HepG2 (cell line): Measurements from ENCODE around the gene SEPTIN12. TPM values are rescaled to one million over a fixed set of nuclear protein-coding genes. Genes with fewer than 3 reads are reported as not detected.
A peak's percentile ranks its signal among the peaks of the same experiment; 100 is the strongest.

Experiments used
- ELF3 ChIP-seq: IDR thresholded peaks from 2 replicates; pipeline ENCODE4 v1.6.1; 2016; ENCODE audit warnings: missing genetic modification reagents, missing compliant biosample characterization
- FOSL2 ChIP-seq: sonication (generic); formaldehyde crosslinking; IDR thresholded peaks from 2 replicates; pipeline ENCODE4 v1.4.0; 2020; ENCODE audit warnings: missing genetic modification reagents
- GABPA ChIP-seq, 2 experiments: IDR thresholded peaks; 2 replicates each; pipeline ENCODE4 v1.6.1; 2011 to 2016; ENCODE audit warnings: low read depth in 2 of 2, low read length in 1 of 2, missing biosample characterization in 1 of 2, missing genetic modification characterization in 1 of 2
- HNRNPUL1 ChIP-seq: fragments of 200-400 bp; formaldehyde crosslinking; IDR thresholded peaks from 2 replicates; pipeline ENCODE4 v1.6.1; 2017; ENCODE audit warnings: low read depth, mild to moderate bottlenecking, low read length, moderate library complexity
- HOXA9 ChIP-seq: sonication (generic); formaldehyde crosslinking; IDR thresholded peaks from 2 replicates; pipeline ENCODE4 v1.8.1; 2022; ENCODE audit warnings: missing genetic modification reagents, mild to moderate bottlenecking, moderate library complexity, borderline replicate concordance
- ISL2 ChIP-seq: sonication (generic); formaldehyde crosslinking; IDR thresholded peaks from 2 replicates; pipeline ENCODE4 v1.5.0; 2020; ENCODE audit warnings: missing genetic modification reagents
- MXD1 ChIP-seq: sonication (generic); formaldehyde crosslinking; IDR thresholded peaks from 2 replicates; pipeline ENCODE4 v1.4.0; 2020; ENCODE audit warnings: mild to moderate bottlenecking, missing genetic modification reagents
- NCOA2 ChIP-seq: sonication (generic); formaldehyde crosslinking; IDR thresholded peaks from 2 replicates; pipeline ENCODE4 v1.8.0; 2022; ENCODE audit warnings: inconsistent platforms
- SALL1 ChIP-seq: sonication (generic); formaldehyde crosslinking; IDR thresholded peaks from 2 replicates; pipeline ENCODE4 v1.8.0; 2022; ENCODE audit warnings: mild to moderate bottlenecking, missing genetic modification reagents
- SOX13 ChIP-seq, 3 experiments: fragments of 450-650 bp in 1 of 3; sonication (generic) in 1 of 3; formaldehyde crosslinking in 1 of 3; IDR thresholded peaks in 2 of 3; conservative IDR thresholded peaks in 1 of 3; 2 replicates each; pipeline versions ENCODE4 v1.5.0 to v1.6.1; 2016 to 2020; ENCODE audit warnings: antibody characterized with exemption in 1 of 3, mild to moderate bottlenecking in 1 of 3, missing compliant biosample characterization in 1 of 3, missing genetic modification reagents in 1 of 3, moderate library complexity in 1 of 3
- YY1 ChIP-seq: IDR thresholded peaks from 2 replicates; pipeline ENCODE4 v1.6.1; 2011; ENCODE audit warnings: low read length, low read depth, moderate library complexity, mild to moderate bottlenecking; ENCODE audit not compliant: insufficient read depth, insufficient replicate concordance
- ZGPAT ChIP-seq: IDR thresholded peaks from 2 replicates; pipeline ENCODE4 v1.6.1; 2016; ENCODE audit warnings: mild to moderate bottlenecking
- ZNF256 ChIP-seq: sonication (generic); formaldehyde crosslinking; conservative IDR thresholded peaks from 2 replicates; pipeline ENCODE4 v1.4.0; 2020; ENCODE audit warnings: missing genetic modification reagents
- ZNF501 ChIP-seq: sonication (generic); formaldehyde crosslinking; IDR thresholded peaks from 2 replicates; pipeline ENCODE4 v1.5.1; 2020; ENCODE audit warnings: mild to moderate bottlenecking, moderate library complexity, missing genetic modification reagents
- ZNF552 ChIP-seq: sonication (generic); formaldehyde crosslinking; IDR thresholded peaks from 2 replicates; pipeline ENCODE4 v1.9.0; 2022; ENCODE audit warnings: missing genetic modification reagents, mild to moderate bottlenecking, borderline replicate concordance
- ZNF589 ChIP-seq: sonication (generic); formaldehyde crosslinking; conservative IDR thresholded peaks from 2 replicates; pipeline ENCODE4 v1.8.0; 2022; ENCODE audit warnings: mild to moderate bottlenecking, moderate library complexity, missing genetic modification reagents
- ZNF709 ChIP-seq: sonication (generic); formaldehyde crosslinking; IDR thresholded peaks from 2 replicates; pipeline ENCODE4 v1.5.0; 2020; ENCODE audit warnings: mild to moderate bottlenecking, missing genetic modification reagents
- ZNF841 ChIP-seq: sonication (generic); formaldehyde crosslinking; IDR thresholded peaks from 2 replicates; pipeline ENCODE4 v1.8.1; 2023; ENCODE audit warnings: missing genetic modification reagents, borderline replicate concordance
- polyA plus RNA-seq, 8 experiments: library from polyadenylated mRNA; depleted of rRNA in 3 of 8; stranded (reverse) in 7 of 8; unstranded in 1 of 8; fragments of >200 nt; fragmentation: Illumina TruSeq in 4 of 8; extraction: Trizol in 4 of 8; gene quantifications; 2 replicates each; pipeline versions ENCODE4 v1.2.1 to v1.2.3, GENCODE V29; 2011 to 2016; ENCODE audit warnings: low read depth in 4 of 8, missing spikeins in 1 of 8, mixed read lengths in 1 of 8; ENCODE audit not compliant: insufficient read depth in 1 of 8
- total RNA-seq, 5 experiments: library from RNA; depleted of rRNA; stranded (reverse); fragments of >200 nt; fragmentation: Illumina TruSeq; extraction: Trizol; gene quantifications; 2 replicates each; pipeline ENCODE4 v1.2.3, GENCODE V29; 2016; ENCODE audit warnings: low read depth in 1 of 5
- TF ChIP-seq, protein P1 (sequence below): fragments of 450-650 bp; IDR thresholded peaks from 2 replicates; pipeline ENCODE4 v1.6.1; 2017; ENCODE audit warnings: mild to moderate bottlenecking
- TF ChIP-seq, protein P2 (sequence below): sonication (generic); formaldehyde crosslinking; IDR thresholded peaks from 2 replicates; pipeline ENCODE4 v1.4.0; 2020; ENCODE audit warnings: missing genetic modification reagents
- TF ChIP-seq, protein P3 (sequence below): sonication (generic); formaldehyde crosslinking; IDR thresholded peaks from 2 replicates; pipeline ENCODE4 v1.8.1; 2023; ENCODE audit warnings: mild to moderate bottlenecking, moderate library complexity, missing genetic modification reagents

SEPTIN12 gene
- total and polyA plus RNA-seq, 2 of the 13 experiments (the other 11 are each of a cell fraction or from before 2014, with no cell fraction given), result 0.22 TPM; not detected in 1

GRCh38 chr16:4768549-4769305, 19.4 kb downstream of the SEPTIN12 start (continued):
- TF ChIP-seq ZGPAT, result peak; percentile 81
- TF ChIP-seq FOSL2 (CRISPR knock-in tag), result peak; percentile 22; the same call in 1 of the 2 replicates
- TF ChIP-seq ZNF501, result peak; percentile 81
- peak; percentile 74 for TF ChIP-seq GABPA (IDR thresholded peaks at IDR 0.05; ENCODE audit: low read depth, low read length)
- peak; percentile 94 for TF ChIP-seq GABPA (CRISPR knock-in tag; IDR thresholded peaks at IDR 0.05; ENCODE audit: low read depth)
- peak; percentile 56 for TF ChIP-seq YY1
- TF ChIP-seq, protein P1, sequence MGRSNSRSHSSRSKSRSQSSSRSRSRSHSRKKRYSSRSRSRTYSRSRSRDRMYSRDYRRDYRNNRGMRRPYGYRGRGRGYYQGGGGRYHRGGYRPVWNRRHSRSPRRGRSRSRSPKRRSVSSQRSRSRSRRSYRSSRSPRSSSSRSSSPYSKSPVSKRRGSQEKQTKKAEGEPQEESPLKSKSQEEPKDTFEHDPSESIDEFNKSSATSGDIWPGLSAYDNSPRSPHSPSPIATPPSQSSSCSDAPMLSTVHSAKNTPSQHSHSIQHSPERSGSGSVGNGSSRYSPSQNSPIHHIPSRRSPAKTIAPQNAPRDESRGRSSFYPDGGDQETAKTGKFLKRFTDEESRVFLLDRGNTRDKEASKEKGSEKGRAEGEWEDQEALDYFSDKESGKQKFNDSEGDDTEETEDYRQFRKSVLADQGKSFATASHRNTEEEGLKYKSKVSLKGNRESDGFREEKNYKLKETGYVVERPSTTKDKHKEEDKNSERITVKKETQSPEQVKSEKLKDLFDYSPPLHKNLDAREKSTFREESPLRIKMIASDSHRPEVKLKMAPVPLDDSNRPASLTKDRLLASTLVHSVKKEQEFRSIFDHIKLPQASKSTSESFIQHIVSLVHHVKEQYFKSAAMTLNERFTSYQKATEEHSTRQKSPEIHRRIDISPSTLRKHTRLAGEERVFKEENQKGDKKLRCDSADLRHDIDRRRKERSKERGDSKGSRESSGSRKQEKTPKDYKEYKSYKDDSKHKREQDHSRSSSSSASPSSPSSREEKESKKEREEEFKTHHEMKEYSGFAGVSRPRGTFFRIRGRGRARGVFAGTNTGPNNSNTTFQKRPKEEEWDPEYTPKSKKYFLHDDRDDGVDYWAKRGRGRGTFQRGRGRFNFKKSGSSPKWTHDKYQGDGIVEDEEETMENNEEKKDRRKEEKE, result no peak
- TF ChIP-seq, protein P2, sequence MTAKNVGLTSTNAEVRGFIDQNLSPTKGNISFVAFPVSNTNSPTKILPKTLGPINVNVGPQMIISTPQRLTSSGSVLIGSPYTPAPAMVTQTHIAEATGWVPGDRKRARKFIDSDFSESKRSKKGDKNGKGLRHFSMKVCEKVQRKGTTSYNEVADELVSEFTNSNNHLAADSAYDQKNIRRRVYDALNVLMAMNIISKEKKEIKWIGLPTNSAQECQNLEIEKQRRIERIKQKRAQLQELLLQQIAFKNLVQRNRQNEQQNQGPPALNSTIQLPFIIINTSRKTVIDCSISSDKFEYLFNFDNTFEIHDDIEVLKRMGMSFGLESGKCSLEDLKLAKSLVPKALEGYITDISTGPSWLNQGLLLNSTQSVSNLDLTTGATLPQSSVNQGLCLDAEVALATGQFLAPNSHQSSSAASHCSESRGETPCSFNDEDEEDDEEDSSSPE (CRISPR knock-in tag), result peak; percentile 84
- TF ChIP-seq HNRNPUL1, result no peak
- no peak for TF ChIP-seq ZNF841 (CRISPR knock-in tag)
- TF ChIP-seq ISL2, result peak; percentile 33; the same call in 1 of the 2 replicates
- TF ChIP-seq ZNF589 (CRISPR knock-in tag), result no peak
- TF ChIP-seq NCOA2 (CRISPR knock-in tag), result peak; percentile 44; the same call in 1 of the 2 replicates
- no peak for TF ChIP-seq SOX13 (IDR thresholded peaks at IDR 0.05)
- TF ChIP-seq SOX13 (CRISPR knock-in tag; conservative IDR thresholded peaks at IDR 0.05 in 1 of 2, IDR thresholded peaks at IDR 0.05 in 1 of 2), result peak in 1 of 2 experiments; percentile 8; a peak in 1 of 4 replicates
- TF ChIP-seq ZNF256 (CRISPR knock-in tag), result 0 out of 2 replicates have a peak, but pooled peaks have one; percentile 57
- TF ChIP-seq, protein P3, sequence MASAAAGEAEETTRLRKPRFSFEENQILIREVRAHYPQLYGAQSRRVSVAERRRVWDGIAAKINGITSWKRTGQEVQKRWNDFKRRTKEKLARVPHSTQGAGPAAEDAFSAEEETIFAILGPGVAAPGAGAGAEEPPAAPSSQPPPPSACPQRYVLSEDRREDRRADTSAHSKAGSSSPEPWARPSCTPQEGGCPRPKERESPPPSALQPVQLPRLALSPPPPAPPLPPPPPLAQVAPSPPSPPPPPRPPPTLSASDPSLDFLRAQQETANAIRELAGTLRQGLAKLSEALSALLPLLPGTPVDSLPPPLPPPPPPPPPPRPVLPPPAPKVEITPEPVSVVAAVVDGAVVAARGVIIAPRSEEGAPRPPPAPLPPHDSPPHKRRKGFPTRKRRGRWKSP, result peak; percentile 47; the same call in 1 of the 2 replicates
- TF ChIP-seq HOXA9, result no peak
- peak; percentile 78 for TF ChIP-seq SALL1 (CRISPR knock-in tag)
- TF ChIP-seq MXD1 (CRISPR knock-in tag), result peak; percentile 53; the same call in 1 of the 2 replicates
- TF ChIP-seq ZNF552 (CRISPR knock-in tag), result peak; percentile 65; the same call in 1 of the 2 replicates
- peak; percentile 75 for TF ChIP-seq ELF3
- TF ChIP-seq ZNF709, result 0 out of 2 replicates have a peak, but pooled peaks have one; percentile 44
